ENCODE measurements around the gene TMEM213.

GRCh38 chr7:138838166-138838565 is 40.4 kb downstream of the TMEM213 start:
- TF ChIP-seq CTCF (IDR thresholded peaks at IDR 0.05; ENCODE audit: low read length) (no peak), EZH2 (optimal IDR thresholded peaks at IDR 0.05; ENCODE audit: low read depth, low read length) (no peak)
